ENCODE data around the gene IL23R.

Gene IL23R

GRCh38 chr1:67173988-67174387, 7.7 kb downstream of the IL23R start:
- H3K4me3 ChIP-seq (ENCODE audit: low read depth, low read length): no peak overlapping the region
- DNase-seq (ENCODE audit: low read depth): no peak
- TF ChIP-seq CTCF (IDR thresholded peaks at IDR 0.05; ENCODE audit: low read depth, low read length, missing control alignments): no peak

GRCh38 chr1:67174716-67175284, 8.5 kb downstream of the IL23R start:
- DNase-seq (ENCODE audit: low read depth): no peak
- no peak overlapping the region for H3K4me3 ChIP-seq (ENCODE audit: low read depth, low read length)
- TF ChIP-seq CTCF (IDR thresholded peaks at IDR 0.05; ENCODE audit: low read depth, low read length, missing control alignments): no peak

- TF ChIP-seq CTCF (IDR thresholded peaks at IDR 0.05; ENCODE audit: low read depth, low read length, missing control alignments): no peak
- no peak overlapping the region for H3K4me3 ChIP-seq (ENCODE audit: low read depth, low read length)
- DNase-seq (ENCODE audit: low read depth): no peak
These were observed 9.4 kb downstream of the IL23R start for GRCh38 chr1:67175530-67176087.

GRCh38 chr1:67184838-67185421, 18.7 kb downstream of the IL23R start:
- DNase-seq (ENCODE audit: low read depth): no peak
- no peak overlapping the region for H3K4me3 ChIP-seq (ENCODE audit: low read depth, low read length)
- no peak for TF ChIP-seq CTCF (IDR thresholded peaks at IDR 0.05; ENCODE audit: low read depth, low read length, missing control alignments)

- no peak overlapping the region for H3K4me3 ChIP-seq (ENCODE audit: low read depth, low read length)
- DNase-seq (ENCODE audit: low read depth): no peak
- no peak for TF ChIP-seq CTCF (IDR thresholded peaks at IDR 0.05; ENCODE audit: low read depth, low read length, missing control alignments)
These were observed 21.9 kb downstream of the IL23R start for GRCh38 chr1:67188137-67188536.

- TF ChIP-seq CTCF (IDR thresholded peaks at IDR 0.05; ENCODE audit: low read depth, low read length, missing control alignments): no peak
- H3K4me3 ChIP-seq (ENCODE audit: low read depth, low read length): no peak overlapping the region
- no peak for DNase-seq (ENCODE audit: low read depth)
These were observed 23.7 kb downstream of the IL23R start for GRCh38 chr1:67189953-67190352.

- no peak for DNase-seq (ENCODE audit: low read depth)
- no peak overlapping the region for H3K4me3 ChIP-seq (ENCODE audit: low read depth, low read length)
- TF ChIP-seq CTCF (IDR thresholded peaks at IDR 0.05; ENCODE audit: low read depth, low read length, missing control alignments): no peak
These were observed 24.2 kb downstream of the IL23R start for GRCh38 chr1:67190410-67190809.

All from GM12864 (cell line).